ENCODE measurements around the gene OVCA2. TPM values are rescaled to one million over a fixed set of nuclear protein-coding genes. Genes with fewer than 3 reads are reported as not detected.
A peak's percentile ranks its signal among the peaks of the same experiment; 100 is the strongest.

OVCA2 gene
- total RNA-seq, 1 experiment from 2014 or later = 24.6 TPM

DNA sequence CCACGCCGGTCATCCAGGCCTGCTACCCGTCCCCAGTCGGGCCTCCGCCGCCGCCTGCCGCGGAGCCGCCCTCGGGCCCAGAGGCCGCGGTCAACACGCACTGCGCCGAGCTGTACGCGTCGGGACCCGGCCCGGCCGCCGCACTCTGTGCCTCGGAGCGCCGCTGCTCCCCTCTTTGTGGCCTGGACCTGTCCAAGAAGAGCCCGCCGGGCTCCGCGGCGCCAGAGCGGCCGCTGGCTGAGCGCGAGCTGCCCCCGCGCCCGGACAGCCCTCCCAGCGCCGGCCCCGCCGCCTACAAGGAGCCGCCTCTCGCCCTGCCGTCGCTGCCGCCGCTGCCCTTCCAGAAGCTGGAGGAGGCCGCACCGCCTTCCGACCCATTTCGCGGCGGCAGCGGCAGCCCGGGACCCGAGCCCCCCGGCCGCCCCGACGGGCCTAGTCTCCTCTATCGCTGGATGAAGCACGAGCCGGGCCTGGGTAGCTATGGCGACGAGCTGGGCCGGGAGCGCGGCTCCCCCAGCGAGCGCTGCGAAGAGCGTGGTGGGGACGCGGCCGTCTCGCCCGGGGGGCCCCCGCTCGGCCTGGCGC lies 15.4 kb downstream of the OVCA2 start:
- Histone ChIP-seq H3K79me1 (ENCODE audit: insufficient read depth, low read depth, low read length, poor library complexity, severe bottlenecking) (no peaks in the 10 kb centered on the region), H2BK20ac (ENCODE audit: low read depth, low read length, poor library complexity, severe bottlenecking) (no peak overlapping the region), H3K9me3 (ENCODE audit: control insufficient read depth, low read depth, low read length) (no peaks in the 10 kb centered on the region), H3K56ac (ENCODE audit: insufficient read length, low read depth, low read length) (no peak overlapping the region), H3K14ac (ENCODE audit: insufficient read depth, low read length) (no peak overlapping the region; the same call in 1 of the 2 replicates), H3T11ph (ENCODE audit: low read length) (no peak overlapping the region), H3K4me2 (ENCODE audit: insufficient read depth, insufficient read length, low read length) (peak overlapping the region; percentile 9), H2BK12ac (ENCODE audit: insufficient read length, low read depth, low read length) (no peak overlapping the region), H2BK15ac (ENCODE audit: low read depth, low read length) (no peak overlapping the region), H2BK120ac (ENCODE audit: low read depth, low read length, poor library complexity, severe bottlenecking) (no peak overlapping the region), H3K18ac (ENCODE audit: insufficient read length, low read depth, low read length) (no peak overlapping the region), H3K4me1 (ENCODE audit: insufficient read depth, low read length) (no peaks in the 10 kb centered on the region), H4K91ac (ENCODE audit: insufficient read length, low read depth, low read length) (no peak overlapping the region), H2AFZ (ENCODE audit: low read length) (no peak overlapping the region), H3K79me2 (ENCODE audit: insufficient read depth, low read length) (no peaks in the 10 kb centered on the region), H3K27ac (ENCODE audit: insufficient read length, low read depth, low read length) (no peak overlapping the region), H3K23me2 (ENCODE audit: insufficient read length, low read depth, low read length, poor library complexity, severe bottlenecking) (peaks cover 9% of the 10 kb centered on the region), H4K8ac (replicated peaks; ENCODE audit: insufficient read length, low read depth, low read length) (no peak overlapping the region), H2BK5ac (ENCODE audit: insufficient read length, low read length) (no peak overlapping the region), H3K9ac (ENCODE audit: extremely low read depth, insufficient read length, low read length) (no peak overlapping the region), H4K20me1 (ENCODE audit: control insufficient read depth, insufficient read depth, insufficient read length) (peaks cover 4% of the 10 kb centered on the region), H3K23ac (ENCODE audit: insufficient read length, low read depth, low read length) (no peak overlapping the region), H4K5ac (ENCODE audit: insufficient read length, low read depth, low read length) (no peak overlapping the region), H3K4ac (ENCODE audit: low read depth, low read length) (no peak overlapping the region), H2AK5ac (ENCODE audit: insufficient read length, low read length) (no peak overlapping the region), H3K27me3 (ENCODE audit: insufficient read depth, low read length) (peaks cover 46% of the 10 kb centered on the region)
- H3K4me1 Mint-ChIP-seq = peaks cover 10 to 21% of the 10 kb centered on the region in 2 experiments
- WGBS (ENCODE audit: extremely low coverage, insufficient read length, low lambda C conversion rate) = no CpG with 5 or more reads among the region's 81 CpGs
- no peak overlapping the region for H3K27ac Mint-ChIP-seq
- TF ChIP-seq, protein P1, sequence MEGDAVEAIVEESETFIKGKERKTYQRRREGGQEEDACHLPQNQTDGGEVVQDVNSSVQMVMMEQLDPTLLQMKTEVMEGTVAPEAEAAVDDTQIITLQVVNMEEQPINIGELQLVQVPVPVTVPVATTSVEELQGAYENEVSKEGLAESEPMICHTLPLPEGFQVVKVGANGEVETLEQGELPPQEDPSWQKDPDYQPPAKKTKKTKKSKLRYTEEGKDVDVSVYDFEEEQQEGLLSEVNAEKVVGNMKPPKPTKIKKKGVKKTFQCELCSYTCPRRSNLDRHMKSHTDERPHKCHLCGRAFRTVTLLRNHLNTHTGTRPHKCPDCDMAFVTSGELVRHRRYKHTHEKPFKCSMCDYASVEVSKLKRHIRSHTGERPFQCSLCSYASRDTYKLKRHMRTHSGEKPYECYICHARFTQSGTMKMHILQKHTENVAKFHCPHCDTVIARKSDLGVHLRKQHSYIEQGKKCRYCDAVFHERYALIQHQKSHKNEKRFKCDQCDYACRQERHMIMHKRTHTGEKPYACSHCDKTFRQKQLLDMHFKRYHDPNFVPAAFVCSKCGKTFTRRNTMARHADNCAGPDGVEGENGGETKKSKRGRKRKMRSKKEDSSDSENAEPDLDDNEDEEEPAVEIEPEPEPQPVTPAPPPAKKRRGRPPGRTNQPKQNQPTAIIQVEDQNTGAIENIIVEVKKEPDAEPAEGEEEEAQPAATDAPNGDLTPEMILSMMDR (conservative IDR thresholded peaks at IDR 0.05) = no peak
- no peak for DNase-seq
- H3K4me3 Mint-ChIP-seq = no peak overlapping the region
- peaks cover 0 to 9% (median 5%) of the 10 kb centered on the region in 3 experiments; a peak in 4 of 7 replicates for H3K36me3 Mint-ChIP-seq (ENCODE audit: insufficient read depth in 1 of 3, low read depth in 3 of 3)
- H3K9me3 Mint-ChIP-seq = no peaks in the 10 kb centered on the region
- H3K27me3 Mint-ChIP-seq (ENCODE audit: low read depth) = peaks cover 67% of the 10 kb centered on the region

All from H9 (cell line).